ENCODE data around the gene OPN3. TPM values are rescaled to one million over a fixed set of nuclear protein-coding genes. Genes with fewer than 3 reads are reported as not detected.

OPN3 gene
- total RNA-seq, 3 donors from 2014 or later = 27.4 to 77.6 (median 29.0) TPM

DNA sequence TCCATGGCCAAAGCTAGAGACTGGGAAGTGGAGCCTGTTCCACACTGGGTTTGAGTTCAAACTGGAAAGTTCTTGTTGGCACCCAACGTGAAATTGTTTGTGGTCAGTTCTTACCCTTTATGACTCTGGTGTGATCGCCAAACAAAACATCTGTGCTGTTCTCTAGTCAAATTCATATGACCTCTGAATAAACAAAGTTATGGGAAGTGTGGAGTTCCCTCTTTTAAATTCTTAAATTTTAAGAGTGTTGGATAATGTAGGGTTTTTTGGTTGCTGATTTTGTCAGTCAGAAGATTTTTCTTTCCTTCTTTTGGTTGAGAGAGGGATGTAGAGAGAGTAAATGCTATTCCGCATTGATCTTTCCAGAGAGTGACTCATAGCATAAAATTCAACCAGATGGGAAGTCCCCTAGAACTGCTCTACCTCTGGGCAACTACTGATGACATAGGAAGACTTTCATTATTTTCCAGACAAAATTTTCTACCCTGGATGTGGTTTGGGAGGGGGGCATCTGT lies 36.4 kb downstream of the OPN3 start:
- Histone ChIP-seq H3K36me3 (ENCODE audit: low read depth) (no peaks in the 10 kb centered on the region), H3K9me3 (no peaks in the 10 kb centered on the region), H3K4me3 (no peak overlapping the region), H3K4me1 (ENCODE audit: low read depth) (no peaks in the 10 kb centered on the region)
- ATAC-seq = no peak
- TF ChIP-seq, protein P1, sequence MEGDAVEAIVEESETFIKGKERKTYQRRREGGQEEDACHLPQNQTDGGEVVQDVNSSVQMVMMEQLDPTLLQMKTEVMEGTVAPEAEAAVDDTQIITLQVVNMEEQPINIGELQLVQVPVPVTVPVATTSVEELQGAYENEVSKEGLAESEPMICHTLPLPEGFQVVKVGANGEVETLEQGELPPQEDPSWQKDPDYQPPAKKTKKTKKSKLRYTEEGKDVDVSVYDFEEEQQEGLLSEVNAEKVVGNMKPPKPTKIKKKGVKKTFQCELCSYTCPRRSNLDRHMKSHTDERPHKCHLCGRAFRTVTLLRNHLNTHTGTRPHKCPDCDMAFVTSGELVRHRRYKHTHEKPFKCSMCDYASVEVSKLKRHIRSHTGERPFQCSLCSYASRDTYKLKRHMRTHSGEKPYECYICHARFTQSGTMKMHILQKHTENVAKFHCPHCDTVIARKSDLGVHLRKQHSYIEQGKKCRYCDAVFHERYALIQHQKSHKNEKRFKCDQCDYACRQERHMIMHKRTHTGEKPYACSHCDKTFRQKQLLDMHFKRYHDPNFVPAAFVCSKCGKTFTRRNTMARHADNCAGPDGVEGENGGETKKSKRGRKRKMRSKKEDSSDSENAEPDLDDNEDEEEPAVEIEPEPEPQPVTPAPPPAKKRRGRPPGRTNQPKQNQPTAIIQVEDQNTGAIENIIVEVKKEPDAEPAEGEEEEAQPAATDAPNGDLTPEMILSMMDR (IDR thresholded peaks at IDR 0.05) = no peak
- no peak for DNase-seq
- intact Hi-C loops (cut with DNase I, micrococcal nuclease) = no loop called here

DNA sequence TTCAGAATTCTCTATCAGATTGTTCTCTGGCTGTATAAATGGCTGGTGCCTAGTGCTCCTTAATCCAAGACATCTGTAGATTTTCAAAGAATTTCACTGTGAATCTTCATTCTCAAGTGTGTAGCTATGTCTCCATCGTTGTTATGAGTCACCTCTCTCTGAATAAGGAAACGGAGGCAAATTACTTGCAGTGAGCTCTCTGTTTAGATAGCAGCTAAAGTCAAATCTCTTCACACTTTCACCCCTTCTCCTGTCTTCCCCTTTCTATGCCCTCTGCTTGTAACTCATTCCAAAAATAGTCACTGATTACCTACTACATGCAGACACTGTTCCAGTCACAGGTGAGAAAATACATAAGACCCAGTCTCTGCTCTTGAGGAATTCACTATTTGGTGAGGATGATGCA lies 39.7 kb downstream of the OPN3 start:
- no peak for DNase-seq
- H3K4me3 ChIP-seq = no peak overlapping the region
- no peaks in the 10 kb centered on the region for H3K4me1 ChIP-seq (ENCODE audit: low read depth)
- TF ChIP-seq, protein P1 (IDR thresholded peaks at IDR 0.05) = no peak
- H3K9me3 ChIP-seq = no peaks in the 10 kb centered on the region
- intact Hi-C loops (cut with DNase I, micrococcal nuclease) = no loop called here
- no peaks in the 10 kb centered on the region for H3K36me3 ChIP-seq (ENCODE audit: low read depth)
- no peak for ATAC-seq

DNA sequence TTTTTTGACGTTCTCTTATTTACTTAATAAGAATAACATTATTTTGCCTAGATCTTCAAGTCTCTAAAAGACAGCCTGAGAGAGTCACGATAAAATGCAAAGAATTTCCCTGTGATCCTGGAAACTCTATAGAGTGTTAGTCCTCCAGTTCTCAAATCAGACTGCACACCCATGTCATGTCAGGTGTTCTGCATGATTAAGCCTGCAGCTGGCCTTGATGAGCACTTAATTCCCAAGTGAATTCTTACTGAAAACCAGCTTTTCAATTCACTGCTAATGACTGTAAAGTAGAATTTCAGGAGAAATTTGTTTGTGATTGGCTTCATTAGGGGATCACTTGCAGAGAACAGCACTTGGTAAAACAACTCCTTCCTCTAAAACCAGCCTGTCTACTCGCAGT lies 41.9 kb downstream of the OPN3 start:
- Histone ChIP-seq H3K36me3 (ENCODE audit: low read depth) (no peaks in the 10 kb centered on the region), H3K4me1 (ENCODE audit: low read depth) (no peaks in the 10 kb centered on the region), H3K9me3 (no peaks in the 10 kb centered on the region), H3K4me3 (no peak overlapping the region)
- intact Hi-C loops (cut with DNase I, micrococcal nuclease) = no loop called here
- DNase-seq (no peak), ATAC-seq (no peak)
- TF ChIP-seq, protein P1 (IDR thresholded peaks at IDR 0.05) = no peak

DNA sequence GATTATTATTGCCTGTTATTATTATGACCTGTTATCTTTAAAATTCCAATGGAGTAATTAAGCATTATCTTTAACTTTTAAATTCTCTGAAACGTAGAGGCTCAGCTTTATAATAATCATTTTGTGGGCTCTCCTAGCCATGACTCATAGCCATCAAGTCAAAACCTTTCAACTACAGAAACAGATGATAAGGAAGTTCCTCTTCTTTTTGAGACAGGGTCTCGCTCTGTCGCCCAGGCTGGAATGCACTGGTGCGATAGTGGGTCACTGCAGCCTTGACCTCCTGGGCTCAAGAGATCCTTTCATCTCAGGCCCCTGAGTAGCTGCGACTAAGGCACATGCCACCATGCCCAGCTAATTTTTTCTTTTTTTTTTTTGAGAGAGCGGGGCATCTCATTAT lies 43.5 kb downstream of the OPN3 start:
- ATAC-seq = no peak
- no peaks in the 10 kb centered on the region for H3K36me3 ChIP-seq (ENCODE audit: low read depth)
- H3K9me3 ChIP-seq = no peaks in the 10 kb centered on the region
- no peak overlapping the region for H3K4me3 ChIP-seq
- intact Hi-C loops (cut with DNase I, micrococcal nuclease) = no loop called here
- DNase-seq = no peak
- TF ChIP-seq, protein P1 (IDR thresholded peaks at IDR 0.05) = no peak
- H3K4me1 ChIP-seq (ENCODE audit: low read depth) = no peaks in the 10 kb centered on the region

DNA sequence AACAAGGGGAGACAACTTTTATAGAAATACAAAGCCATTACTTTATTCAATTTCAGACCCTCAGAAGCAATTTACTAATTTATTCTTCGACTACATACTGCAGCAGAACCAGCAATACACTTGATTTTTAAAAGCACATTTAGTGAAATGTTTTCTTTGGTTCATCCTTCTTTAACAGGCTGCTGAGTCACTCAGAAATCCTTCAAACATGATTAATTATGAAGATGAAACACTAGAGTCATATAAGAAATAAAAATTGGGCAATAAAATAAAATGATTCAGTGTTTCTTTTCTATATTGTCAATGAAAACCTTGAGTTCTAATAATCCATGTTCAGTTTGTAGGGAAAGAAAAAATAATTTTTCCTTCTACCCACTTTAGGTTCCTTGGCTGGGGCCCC lies 47.0 kb downstream of the OPN3 start:
- ATAC-seq = no peak
- DNase-seq = no peak
- H3K9me3 ChIP-seq = no peaks in the 10 kb centered on the region
- H3K4me1 ChIP-seq (ENCODE audit: low read depth) = no peaks in the 10 kb centered on the region
- TF ChIP-seq, protein P1 (IDR thresholded peaks at IDR 0.05) = no peak
- H3K4me3 ChIP-seq = no peak overlapping the region
- no peaks in the 10 kb centered on the region for H3K36me3 ChIP-seq (ENCODE audit: low read depth)
- intact Hi-C loops (cut with DNase I, micrococcal nuclease) = no loop called here

Data from mucosa of descending colon (tissue), 3 donors.